ENCODE results near the gene KIAA1328.

The KIAA1328 gene

DNA sequence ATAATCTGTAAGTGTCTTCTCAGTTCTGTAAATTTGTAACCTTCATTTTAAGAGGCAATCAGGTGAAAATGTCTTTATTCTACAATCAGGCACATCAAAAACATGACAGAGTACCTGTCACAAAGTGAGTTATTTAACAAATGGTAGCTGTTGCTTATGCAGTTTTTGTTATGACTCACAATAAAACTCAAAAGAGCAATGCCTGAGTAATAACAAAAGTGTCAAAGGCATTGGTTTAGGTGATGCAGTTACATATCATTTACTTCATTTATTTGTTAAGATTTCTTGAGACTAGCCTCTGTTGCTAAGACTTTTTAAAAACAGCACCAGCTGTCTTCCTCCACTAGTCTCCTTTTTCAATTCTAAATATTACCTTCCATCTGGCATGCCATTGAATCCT lies 177.8 kb downstream of the KIAA1328 start:
- Histone ChIP-seq H3F3A (ENCODE audit: insufficient read depth) (no peaks in the 10 kb centered on the region), H3K9ac (ENCODE audit: low read length) (no peak overlapping the region)
- TF ChIP-seq EZH2phosphoT487 (conservative IDR thresholded peaks at IDR 0.05; ENCODE audit: low read length): no peak
- TF ChIP-seq, protein P1, sequence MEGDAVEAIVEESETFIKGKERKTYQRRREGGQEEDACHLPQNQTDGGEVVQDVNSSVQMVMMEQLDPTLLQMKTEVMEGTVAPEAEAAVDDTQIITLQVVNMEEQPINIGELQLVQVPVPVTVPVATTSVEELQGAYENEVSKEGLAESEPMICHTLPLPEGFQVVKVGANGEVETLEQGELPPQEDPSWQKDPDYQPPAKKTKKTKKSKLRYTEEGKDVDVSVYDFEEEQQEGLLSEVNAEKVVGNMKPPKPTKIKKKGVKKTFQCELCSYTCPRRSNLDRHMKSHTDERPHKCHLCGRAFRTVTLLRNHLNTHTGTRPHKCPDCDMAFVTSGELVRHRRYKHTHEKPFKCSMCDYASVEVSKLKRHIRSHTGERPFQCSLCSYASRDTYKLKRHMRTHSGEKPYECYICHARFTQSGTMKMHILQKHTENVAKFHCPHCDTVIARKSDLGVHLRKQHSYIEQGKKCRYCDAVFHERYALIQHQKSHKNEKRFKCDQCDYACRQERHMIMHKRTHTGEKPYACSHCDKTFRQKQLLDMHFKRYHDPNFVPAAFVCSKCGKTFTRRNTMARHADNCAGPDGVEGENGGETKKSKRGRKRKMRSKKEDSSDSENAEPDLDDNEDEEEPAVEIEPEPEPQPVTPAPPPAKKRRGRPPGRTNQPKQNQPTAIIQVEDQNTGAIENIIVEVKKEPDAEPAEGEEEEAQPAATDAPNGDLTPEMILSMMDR (IDR thresholded peaks at IDR 0.05; ENCODE audit: insufficient read depth, low read length, poor library complexity, severe bottlenecking): no peak

GRCh38 chr18:37012452-37012851 lies 183.5 kb downstream of the KIAA1328 start:
- Histone ChIP-seq H3K4me3 (ENCODE audit: insufficient read depth, low read length, poor library complexity, severe bottlenecking) (no peak overlapping the region), H3K4me2 (ENCODE audit: low read depth, low read length, poor library complexity, severe bottlenecking) (no peak overlapping the region), H3K9me2 (replicated peaks; ENCODE audit: insufficient read depth, low read length) (no peaks in the 10 kb centered on the region), H3K9me3 (ENCODE audit: insufficient read depth, low read length) (no peaks in the 10 kb centered on the region), H3K27ac (ENCODE audit: low read depth, low read length) (no peak overlapping the region), H4K20me1 (ENCODE audit: low read depth, low read length) (no peaks in the 10 kb centered on the region), H3K36me3 (ENCODE audit: low read length) (no peaks in the 10 kb centered on the region), H3K9ac (ENCODE audit: low read length) (no peak overlapping the region), H3K27me3 (ENCODE audit: low read length) (no peaks in the 10 kb centered on the region), H3K79me2 (ENCODE audit: insufficient read depth, low read length) (no peaks in the 10 kb centered on the region), H3F3A (ENCODE audit: insufficient read depth) (no peaks in the 10 kb centered on the region), H2AFZ (ENCODE audit: low read depth, low read length, severe bottlenecking) (no peak overlapping the region)
- TF ChIP-seq, protein P1 (IDR thresholded peaks at IDR 0.05; ENCODE audit: insufficient read depth, low read length, poor library complexity, severe bottlenecking): no peak
- TF ChIP-seq EZH2phosphoT487 (conservative IDR thresholded peaks at IDR 0.05; ENCODE audit: low read length): no peak

More for the DNA sequence above, 177.8 kb downstream of the KIAA1328 start:
- no peak overlapping the region for H3K4me2 ChIP-seq (ENCODE audit: low read depth, low read length, poor library complexity, severe bottlenecking)
- no peaks in the 10 kb centered on the region for H3K36me3 ChIP-seq (ENCODE audit: low read length)
- no peaks in the 10 kb centered on the region for H3K9me2 ChIP-seq (replicated peaks; ENCODE audit: insufficient read depth, low read length)
- H3K27me3 ChIP-seq (ENCODE audit: low read length): no peaks in the 10 kb centered on the region
- no peaks in the 10 kb centered on the region for H4K20me1 ChIP-seq (ENCODE audit: low read depth, low read length)
- no peak overlapping the region for H3K4me3 ChIP-seq (ENCODE audit: insufficient read depth, low read length, poor library complexity, severe bottlenecking)
- no peak overlapping the region for H3K27ac ChIP-seq (ENCODE audit: low read depth, low read length)
- no peaks in the 10 kb centered on the region for H3K9me3 ChIP-seq (ENCODE audit: insufficient read depth, low read length)
- no peaks in the 10 kb centered on the region for H3K79me2 ChIP-seq (ENCODE audit: insufficient read depth, low read length)
- H2AFZ ChIP-seq (ENCODE audit: low read depth, low read length, severe bottlenecking): no peak overlapping the region

- no peaks in the 10 kb centered on the region for H3F3A ChIP-seq (ENCODE audit: insufficient read depth)
- H3K79me2 ChIP-seq (ENCODE audit: insufficient read depth, low read length): no peaks in the 10 kb centered on the region
- H3K27ac ChIP-seq (ENCODE audit: low read depth, low read length): no peak overlapping the region
- H3K4me2 ChIP-seq (ENCODE audit: low read depth, low read length, poor library complexity, severe bottlenecking): no peak overlapping the region
- no peaks in the 10 kb centered on the region for H3K36me3 ChIP-seq (ENCODE audit: low read length)
- no peaks in the 10 kb centered on the region for H3K27me3 ChIP-seq (ENCODE audit: low read length)
- TF ChIP-seq, protein P1 (IDR thresholded peaks at IDR 0.05; ENCODE audit: insufficient read depth, low read length, poor library complexity, severe bottlenecking): peak; percentile 56
- TF ChIP-seq EZH2phosphoT487 (conservative IDR thresholded peaks at IDR 0.05; ENCODE audit: low read length): no peak
- no peak overlapping the region for H3K9ac ChIP-seq (ENCODE audit: low read length)
- no peaks in the 10 kb centered on the region for H3K9me3 ChIP-seq (ENCODE audit: insufficient read depth, low read length)
- H2AFZ ChIP-seq (ENCODE audit: low read depth, low read length, severe bottlenecking): no peak overlapping the region
- no peaks in the 10 kb centered on the region for H4K20me1 ChIP-seq (ENCODE audit: low read depth, low read length)
- no peaks in the 10 kb centered on the region for H3K9me2 ChIP-seq (replicated peaks; ENCODE audit: insufficient read depth, low read length)
- H3K4me3 ChIP-seq (ENCODE audit: insufficient read depth, low read length, poor library complexity, severe bottlenecking): no peak overlapping the region
Measured at GRCh38 chr18:37019157-37019827, 190.4 kb downstream of the KIAA1328 start.
